Immature natural killer cell (primary cell): ENCODE results near the gene MGAT3. TPM values are rescaled to one million over a fixed set of nuclear protein-coding genes. Genes with fewer than 3 reads are reported as not detected.
A peak's percentile ranks its signal among the peaks of the same experiment; 100 is the strongest.

Experiments
- DNase-seq, 3 donors: peaks; one replicate each; pipeline ENCODE4 v3.0.0; 2022; ENCODE audit warnings: mixed read lengths in 1 of 3
- H3K27ac Mint-ChIP-seq, 6 donors: one replicate each; pipeline ENCODE4 v1.8.0; 2020; ENCODE audit warnings: mixed read lengths in 6 of 6, mild to moderate bottlenecking in 5 of 6, inconsistent platforms in 4 of 6, moderate library complexity in 3 of 6
- H3K27me3 Mint-ChIP-seq, 3 donors: one replicate each; pipeline ENCODE4 v1.8.0; 2020 to 2021; ENCODE audit warnings: low read depth in 3 of 3, mild to moderate bottlenecking in 3 of 3, mixed read lengths in 3 of 3, moderate library complexity in 3 of 3, inconsistent platforms in 1 of 3
- H3K36me3 Mint-ChIP-seq, 3 donors: one replicate each; pipeline ENCODE4 v1.8.0; 2020; ENCODE audit warnings: mixed read lengths in 3 of 3, inconsistent platforms in 2 of 3, mild to moderate bottlenecking in 2 of 3
- H3K4me1 Mint-ChIP-seq, 2 donors: one replicate each; pipeline ENCODE4 v1.8.0; 2020; ENCODE audit warnings: inconsistent platforms in 2 of 2, mild to moderate bottlenecking in 2 of 2, mixed read lengths in 2 of 2, moderate library complexity in 1 of 2
- H3K4me3 Mint-ChIP-seq, 5 donors: one replicate each; pipeline ENCODE4 v1.8.0; 2020; ENCODE audit warnings: mild to moderate bottlenecking in 5 of 5, mixed read lengths in 5 of 5, inconsistent platforms in 3 of 5, moderate library complexity in 3 of 5
- H3K9me3 Mint-ChIP-seq, 6 donors: one replicate each; pipeline ENCODE4 v1.8.0; 2020; ENCODE audit warnings: mild to moderate bottlenecking in 6 of 6, mixed read lengths in 6 of 6, inconsistent platforms in 4 of 6, moderate library complexity in 3 of 6
- polyA plus RNA-seq, 3 donors: library from polyadenylated mRNA; unstranded; fragments of 300-500 nt; fragmentation: Illumina TruSeq; gene quantifications; one replicate each; pipeline ENCODE4 v1.2.3, GENCODE V29; 2021

The MGAT3 gene
- polyA plus RNA-seq, 3 donors from 2014 or later: not detected

DNA sequence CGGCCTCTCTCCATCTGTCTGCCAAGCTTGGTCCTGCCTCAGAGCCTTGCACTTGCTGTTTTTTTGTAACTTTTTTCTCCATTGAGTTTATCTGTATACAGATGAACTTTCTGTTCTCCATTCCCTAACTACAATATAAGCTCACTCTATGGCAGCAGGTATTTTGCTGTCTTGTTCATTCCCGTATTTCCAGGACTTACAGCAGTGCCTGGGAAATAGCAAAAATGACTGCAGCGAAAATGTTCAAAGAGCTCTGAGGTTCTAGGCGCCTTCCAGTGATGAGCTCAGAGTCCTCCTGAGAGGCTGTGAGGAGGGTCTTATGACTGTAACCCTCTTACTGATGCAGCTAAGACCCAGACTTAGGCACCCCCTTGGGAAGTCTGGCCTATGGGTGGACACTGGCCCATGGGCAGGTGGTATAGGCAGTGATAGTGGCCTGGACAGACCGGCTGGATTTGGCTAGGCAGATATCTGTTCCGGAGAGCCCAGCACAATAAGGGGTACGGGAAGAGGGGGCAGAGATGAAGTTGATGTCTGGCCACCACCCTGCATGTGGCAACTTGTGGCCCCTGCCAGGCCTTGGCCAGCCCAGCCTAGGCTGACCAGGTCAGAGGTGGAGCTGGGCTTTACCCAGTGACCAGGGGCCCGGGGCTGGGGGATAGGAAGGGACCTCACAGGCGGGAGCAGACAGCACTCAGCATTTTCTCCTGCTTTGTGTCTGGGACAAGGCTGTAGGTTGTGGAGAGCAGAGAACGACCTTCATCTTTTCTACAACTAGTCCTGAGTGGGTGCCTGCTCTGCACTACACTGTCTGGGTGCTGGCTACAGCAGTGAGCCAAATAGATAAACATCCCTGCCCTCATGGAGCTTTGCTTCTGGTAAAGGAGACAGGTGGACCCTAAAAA, 68.2 kb downstream of the MGAT3 start:
- Mint-ChIP-seq H3K27ac (peak overlapping the region; percentile 46 to 89 (median 74)), H3K9me3 (no peaks in the 10 kb centered on the region), H3K36me3 (peaks cover 13 to 32% (median 16%) of the 10 kb centered on the region in 3 donors), H3K4me1 (peaks cover 75 to 76% of the 10 kb centered on the region in 2 donors), H3K4me3 (peak overlapping the region in 3 of 5 donors; percentile 48 to 65 (median 64)), H3K27me3 (peaks cover 15 to 31% (median 21%) of the 10 kb centered on the region in 3 donors)
- no peak for DNase-seq

DNA sequence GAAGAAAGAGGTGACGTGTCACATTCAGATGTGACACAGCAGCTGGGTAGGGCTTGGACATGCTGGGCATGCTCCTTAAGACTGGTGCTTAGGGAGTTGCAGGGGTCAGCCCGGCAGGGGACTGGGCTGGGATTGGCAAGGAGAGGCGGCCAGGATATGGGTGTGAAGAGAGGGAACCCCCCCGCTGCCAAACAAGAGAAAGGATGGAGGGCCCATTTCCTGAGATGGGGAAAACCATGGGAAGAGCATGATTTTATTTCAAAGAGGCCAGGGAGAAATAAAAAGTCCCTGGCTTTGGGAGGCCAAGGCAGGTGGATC, 68.8 kb downstream of the MGAT3 start:
- H3K27ac Mint-ChIP-seq: peak overlapping the region; percentile 41 to 89 (median 78)
- no peaks in the 10 kb centered on the region for H3K9me3 Mint-ChIP-seq
- no peak for DNase-seq
- H3K36me3 Mint-ChIP-seq: peaks cover 14 to 33% (median 16%) of the 10 kb centered on the region in 3 donors
- H3K27me3 Mint-ChIP-seq: peaks cover 10 to 25% (median 16%) of the 10 kb centered on the region in 3 donors
- peak overlapping the region in 1 of 5 donors; percentile 48 for H3K4me3 Mint-ChIP-seq
- H3K4me1 Mint-ChIP-seq: peaks cover 78 to 81% of the 10 kb centered on the region in 2 donors

GRCh38 chr22:39526736-39527171, 69.9 kb downstream of the MGAT3 start:
- Mint-ChIP-seq H3K36me3 (peaks cover 13 to 26% (median 14%) of the 10 kb centered on the region in 3 donors), H3K27ac (peak overlapping the region in 5 of 6 donors; percentile 14 to 78 (median 64))

GRCh38 chr22:39527481-39527961, 70.7 kb downstream of the MGAT3 start:
- H3K9me3 Mint-ChIP-seq: no peaks in the 10 kb centered on the region
- H3K27ac Mint-ChIP-seq: peak overlapping the region; percentile 27 to 76 (median 63)
- H3K36me3 Mint-ChIP-seq: peaks cover 5 to 18% (median 9%) of the 10 kb centered on the region in 3 donors
- H3K4me3 Mint-ChIP-seq: no peak overlapping the region
- peaks cover 8 to 10% (median 8%) of the 10 kb centered on the region in 3 donors for H3K27me3 Mint-ChIP-seq
- no peak for DNase-seq
- H3K4me1 Mint-ChIP-seq: peaks cover 79 to 86% of the 10 kb centered on the region in 2 donors

More at GRCh38 chr22:39526736-39527171, 69.9 kb downstream of the MGAT3 start:
- H3K4me1 Mint-ChIP-seq: peaks cover 81 to 86% of the 10 kb centered on the region in 2 donors
- peaks cover 8 to 14% (median 9%) of the 10 kb centered on the region in 3 donors for H3K27me3 Mint-ChIP-seq
- H3K4me3 Mint-ChIP-seq: no peak overlapping the region
- DNase-seq: no peak
- no peaks in the 10 kb centered on the region for H3K9me3 Mint-ChIP-seq

- Mint-ChIP-seq H3K9me3 (no peaks in the 10 kb centered on the region), H3K4me1 (peaks cover 77 to 85% of the 10 kb centered on the region in 2 donors), H3K36me3 (peaks cover 0 to 16% (median 8%) of the 10 kb centered on the region in 3 donors), H3K4me3 (no peak overlapping the region), H3K27ac (peak overlapping the region in 5 of 6 donors; percentile 8 to 57 (median 28)), H3K27me3 (peaks cover 5 to 13% (median 12%) of the 10 kb centered on the region in 3 donors)
- no peak for DNase-seq
Measured at GRCh38 chr22:39528080-39528661, 71.4 kb downstream of the MGAT3 start.

DNA sequence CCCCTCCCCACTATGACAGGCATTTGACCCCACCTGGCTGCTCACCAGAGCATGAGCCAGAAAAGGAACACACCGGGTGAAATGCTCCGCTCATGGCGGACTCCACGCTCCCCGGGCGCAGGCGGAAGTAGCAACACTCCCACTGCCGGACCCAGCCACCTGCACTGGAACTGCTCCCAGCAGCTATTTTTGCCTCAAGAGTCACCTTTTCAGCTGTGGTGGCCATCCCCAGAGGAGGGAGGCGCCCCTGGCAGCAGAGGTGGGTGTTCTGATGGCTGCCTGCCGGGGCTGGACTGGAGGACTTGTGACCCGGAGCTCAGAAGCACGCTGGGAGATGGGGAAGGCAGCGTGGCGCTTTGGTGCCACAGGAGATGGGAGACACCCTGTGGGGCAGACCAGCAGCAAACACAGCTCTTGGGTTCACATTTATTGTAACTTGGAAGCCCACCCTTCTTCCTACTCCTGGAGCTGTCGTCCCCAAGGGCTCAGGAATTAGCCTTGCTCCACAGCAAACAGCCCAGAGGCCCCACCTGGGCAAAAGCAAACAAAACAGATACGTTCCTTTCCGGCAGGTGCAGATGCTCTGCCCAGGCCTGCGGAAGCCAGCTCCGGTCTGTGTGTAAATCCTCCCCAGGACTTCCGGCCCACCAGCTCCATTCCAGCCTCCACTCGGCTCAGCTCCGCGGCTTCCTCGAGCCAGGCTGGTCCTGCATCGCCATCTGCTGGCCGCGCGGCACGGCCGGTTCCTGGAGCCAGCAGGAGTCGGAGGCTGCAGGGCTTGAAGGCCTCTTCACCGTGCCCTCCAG, 72.1 kb downstream of the MGAT3 start:
- Mint-ChIP-seq H3K27me3 (peaks cover 2 to 13% (median 10%) of the 10 kb centered on the region in 3 donors), H3K4me1 (peaks cover 74 to 81% of the 10 kb centered on the region in 2 donors), H3K27ac (peak overlapping the region; percentile 37 to 87 (median 76)), H3K4me3 (peak overlapping the region; percentile 30 to 63 (median 42)), H3K9me3 (no peaks in the 10 kb centered on the region), H3K36me3 (peaks cover 0 to 14% (median 8%) of the 10 kb centered on the region in 3 donors)
- peak; percentile 83 to 88 (median 86) for DNase-seq

DNA sequence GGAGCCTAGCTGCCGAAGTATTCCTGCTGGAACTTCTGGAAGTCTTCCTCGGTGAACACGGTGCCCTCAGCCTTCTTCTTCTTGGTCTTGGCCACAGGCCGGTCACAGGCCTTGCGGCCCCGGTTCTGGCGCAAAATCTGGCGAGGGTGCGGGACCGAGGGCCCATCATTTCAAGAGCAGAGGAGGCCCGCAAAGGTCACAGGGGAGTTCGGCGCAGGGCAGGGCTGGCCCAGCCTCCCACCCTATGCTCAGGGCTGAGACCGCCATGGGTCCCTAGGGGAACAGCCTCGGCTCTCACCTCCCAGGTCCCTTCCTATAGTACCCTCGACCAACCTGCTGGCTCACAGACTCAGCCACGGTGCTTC, 72.7 kb downstream of the MGAT3 start:
- Mint-ChIP-seq H3K27ac (peak overlapping the region; percentile 44 to 87 (median 76)), H3K4me3 (peak overlapping the region; percentile 30 to 63 (median 42)), H3K36me3 (peaks cover 0 to 13% (median 7%) of the 10 kb centered on the region in 3 donors), H3K9me3 (no peaks in the 10 kb centered on the region), H3K4me1 (peaks cover 73 to 78% of the 10 kb centered on the region in 2 donors), H3K27me3 (peaks cover 2 to 13% (median 10%) of the 10 kb centered on the region in 3 donors)
- no peak for DNase-seq

GRCh38 chr22:39530116-39530515, 73.3 kb downstream of the MGAT3 start:
- Mint-ChIP-seq H3K9me3 (no peaks in the 10 kb centered on the region), H3K36me3 (peaks cover 0 to 7% (median 4%) of the 10 kb centered on the region in 3 donors), H3K27ac (peak overlapping the region; percentile 3 to 87 (median 78)), H3K4me1 (peaks cover 68 to 72% of the 10 kb centered on the region in 2 donors), H3K4me3 (peak overlapping the region in 2 of 5 donors; percentile 12 to 53), H3K27me3 (peaks cover 2 to 13% (median 10%) of the 10 kb centered on the region in 3 donors)
- DNase-seq: no peak

DNA sequence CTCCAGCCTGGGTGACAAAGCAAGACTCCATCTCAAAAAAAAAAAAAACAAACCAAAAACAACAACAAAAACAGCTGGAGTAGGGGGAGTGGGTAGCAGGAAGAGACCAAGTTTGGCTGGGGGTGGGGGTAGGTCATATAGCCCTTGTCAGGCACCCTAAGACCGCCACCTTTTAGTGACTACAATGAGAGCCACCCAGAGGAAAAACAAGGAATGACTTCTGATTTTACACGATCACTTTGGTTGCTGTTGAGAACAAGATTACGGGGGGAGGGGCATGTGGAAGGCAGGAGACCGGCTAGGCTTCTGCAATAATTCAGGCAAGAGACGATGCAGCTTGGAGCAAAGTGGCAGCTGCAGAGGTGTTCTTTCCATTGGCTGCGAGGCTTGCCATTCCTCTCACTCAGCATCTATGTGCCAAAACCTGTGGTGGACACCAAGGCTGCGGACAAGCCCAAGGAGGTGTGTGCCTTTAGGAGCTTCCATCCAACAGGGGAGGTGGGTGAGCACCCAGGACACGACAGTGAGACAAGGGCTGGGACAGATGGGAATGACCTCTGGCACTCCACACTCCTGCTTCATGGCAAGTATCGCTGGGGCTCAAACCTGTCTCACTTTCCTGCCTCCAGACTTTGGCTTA, 74.0 kb downstream of the MGAT3 start:
- Mint-ChIP-seq H3K4me3 (peak overlapping the region; percentile 73 to 98 (median 97)), H3K36me3 (peaks cover 0 to 6% (median 4%) of the 10 kb centered on the region in 3 donors), H3K27ac (peak overlapping the region; percentile 64 to 98 (median 94)), H3K4me1 (peaks cover 62 to 65% of the 10 kb centered on the region in 2 donors), H3K27me3 (peaks cover 2 to 13% (median 10%) of the 10 kb centered on the region in 3 donors), H3K9me3 (no peaks in the 10 kb centered on the region)
- no peak for DNase-seq

DNA sequence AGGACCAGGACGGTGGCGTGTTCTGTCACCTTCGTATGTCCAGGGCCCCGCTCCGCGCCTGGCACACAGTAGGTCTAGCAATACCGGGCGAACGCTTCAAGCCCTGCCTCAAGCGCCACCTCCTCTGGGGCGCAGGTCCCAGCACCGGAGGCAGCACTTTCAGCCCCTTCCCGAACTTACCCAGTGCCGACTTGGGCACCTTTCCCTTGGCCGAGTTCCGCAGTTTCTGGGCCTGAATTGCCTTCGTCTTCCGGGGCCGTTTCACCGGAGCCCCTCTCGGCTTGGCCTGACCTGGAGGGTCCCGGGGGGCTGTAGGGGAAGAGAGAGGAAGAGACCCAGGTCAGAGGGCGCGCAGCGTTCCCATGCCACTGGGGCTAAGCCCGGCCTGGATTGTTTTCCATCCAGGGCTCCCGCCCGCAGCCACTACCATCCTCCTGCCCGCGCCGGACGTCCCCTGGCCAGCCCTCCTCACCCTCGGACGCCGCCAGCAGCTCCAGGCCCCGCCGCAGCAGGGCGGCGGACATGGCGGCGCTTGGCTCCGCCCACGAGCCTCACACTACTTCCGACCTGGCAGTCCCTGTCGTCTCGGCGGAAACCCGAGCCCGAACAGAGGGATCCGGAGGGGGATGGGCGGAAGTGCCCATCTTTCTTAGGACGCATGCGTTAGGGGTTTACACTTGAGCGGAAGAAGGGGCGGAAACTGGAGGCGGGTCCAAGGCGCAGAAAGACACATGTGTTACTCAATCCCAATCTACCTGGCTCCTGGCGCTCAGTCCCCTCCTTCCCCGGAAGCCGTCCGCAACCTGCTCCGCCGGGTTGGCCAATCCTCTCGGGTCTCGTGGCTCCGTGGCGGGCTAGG, 75.6 kb downstream of the MGAT3 start, which contains the start of gene RPS19BP1:
Gene RPS19BP1 (minus strand): TSS at position 534 of the 859 bp plus-strand sequence. CDS start 10 bp downstream, at position 524.
- Mint-ChIP-seq H3K9me3 (no peaks in the 10 kb centered on the region), H3K4me1 (peaks cover 52 to 53% of the 10 kb centered on the region in 2 donors), H3K27me3 (peaks cover 2 to 12% (median 10%) of the 10 kb centered on the region in 3 donors), H3K4me3 (peak within 1 kb of the TSS; percentile 95 to 98 (median 97)), H3K27ac (peak within 1 kb of the TSS; percentile 92 to 98 (median 96)), H3K36me3 (peaks cover 0 to 6% (median 4%) of the 10 kb centered on the region in 3 donors)
- peak; percentile 99 for DNase-seq

DNA sequence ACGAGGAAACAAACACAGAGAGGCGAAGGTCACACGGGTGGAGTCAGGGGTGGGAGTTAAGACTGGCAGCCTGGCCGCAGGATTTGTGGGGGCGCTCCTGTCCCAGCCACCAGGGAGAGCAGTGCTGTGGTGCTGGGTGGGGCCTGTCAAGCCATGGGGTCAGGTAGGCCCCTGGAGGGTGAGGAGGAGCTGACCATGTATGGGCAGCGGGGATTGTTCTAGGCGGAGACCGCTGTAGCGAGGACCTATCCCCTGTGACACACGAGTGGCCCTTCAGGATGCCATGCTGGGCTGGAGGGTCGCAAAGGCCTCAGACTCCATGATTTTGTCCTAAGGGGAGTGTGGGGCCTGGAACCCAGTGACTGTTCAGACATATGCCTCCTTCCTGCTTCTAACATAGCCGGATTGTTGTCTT, 77.3 kb downstream of the MGAT3 start:
- no peaks in the 10 kb centered on the region for H3K9me3 Mint-ChIP-seq
- peak overlapping the region in 2 of 6 donors; percentile 8 to 24 for H3K27ac Mint-ChIP-seq
- peak overlapping the region in 1 of 5 donors; percentile 21 for H3K4me3 Mint-ChIP-seq
- H3K27me3 Mint-ChIP-seq: peaks cover 2 to 10% (median 8%) of the 10 kb centered on the region in 3 donors
- DNase-seq: no peak
- peaks cover 37 to 40% of the 10 kb centered on the region in 2 donors for H3K4me1 Mint-ChIP-seq
- peaks cover 0 to 6% (median 4%) of the 10 kb centered on the region in 3 donors for H3K36me3 Mint-ChIP-seq
